Bone marrow (tissue), 2 donors: ENCODE measurements around the gene WNK1.
A peak's percentile ranks its signal among the peaks of the same experiment; 100 is the strongest.
"Not testable (repeated sequence)": the region's sequence is repeated elsewhere in the genome, so short reads cannot be mapped to it uniquely, and the experiment has no call there.

Experiments used
- DNase-seq, 2 donors: peaks; one replicate each; lab custom pipeline; 2025; lab: John Stamatoyannopoulos, UW

The WNK1 gene

DNA sequence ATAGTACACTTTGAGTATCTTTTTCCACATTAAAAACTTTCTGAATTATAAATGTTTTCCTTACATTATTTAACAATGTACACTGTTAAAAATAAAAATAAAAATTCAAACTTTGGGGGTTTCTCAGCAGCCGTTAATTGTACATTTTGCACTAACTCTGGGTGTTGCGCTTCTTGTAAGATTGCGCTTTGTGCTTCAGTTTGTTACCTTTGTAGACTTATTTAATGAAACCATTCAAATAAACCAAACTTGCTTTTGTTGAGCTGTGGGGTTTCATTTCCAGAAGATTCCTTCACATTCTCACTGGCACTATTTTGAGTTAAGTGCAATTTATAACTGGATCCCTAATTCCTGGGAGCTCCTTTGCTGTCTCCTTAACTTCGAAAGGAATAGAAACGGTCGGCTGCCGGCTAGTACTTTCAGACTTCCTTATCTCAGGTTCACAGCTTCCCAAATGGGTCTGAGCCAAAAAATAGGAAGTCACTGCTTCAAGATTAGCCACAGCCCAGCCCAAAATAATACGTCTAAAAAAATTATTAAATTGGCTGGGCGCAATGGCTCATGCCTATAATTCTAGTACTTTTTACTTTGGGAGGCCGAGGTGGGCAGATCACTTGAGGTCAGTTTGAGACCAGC, 158.9 kb downstream of the WNK1 start:
- no peak for DNase-seq

GRCh38 chr12:912466-913235, 160.3 kb downstream of the WNK1 start:
- no peak for DNase-seq

DNA sequence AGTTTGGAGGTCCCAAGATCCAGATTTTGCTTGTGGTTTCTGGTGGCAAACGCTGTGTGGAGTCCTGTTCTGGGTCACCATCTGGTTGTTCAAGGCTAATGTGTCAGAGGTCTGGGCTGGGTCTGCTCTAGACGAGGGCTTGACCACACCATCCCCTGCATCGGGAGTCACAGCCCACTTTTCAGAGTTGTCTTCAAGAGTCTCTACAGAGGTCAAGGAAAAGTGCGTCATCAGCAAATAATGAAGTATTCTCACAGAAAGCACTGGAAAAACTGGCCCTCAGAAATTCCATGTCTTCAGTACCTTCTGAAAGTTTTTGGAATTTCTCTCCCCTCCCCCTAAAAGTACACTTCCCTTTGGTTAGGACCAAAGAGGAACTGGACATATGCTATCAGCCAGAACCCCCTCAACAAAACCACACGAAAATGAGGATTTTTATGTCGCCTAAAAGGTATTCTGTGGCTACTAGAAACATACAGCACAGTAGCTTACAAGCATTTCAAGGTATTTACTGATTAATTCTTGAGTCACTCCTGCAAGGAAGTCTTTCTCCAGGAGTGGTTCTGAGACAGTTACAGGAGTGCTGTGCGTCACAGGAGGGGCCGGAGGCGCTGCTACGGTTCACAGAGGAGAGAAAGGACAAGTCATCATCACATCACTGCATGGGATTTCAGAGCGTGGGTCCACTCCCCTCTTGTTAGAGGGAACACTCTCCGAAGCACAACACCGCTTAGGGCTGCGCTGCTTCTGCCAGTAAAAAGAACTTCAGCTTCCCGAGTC, 161.7 kb downstream of the WNK1 start:
- no peak for DNase-seq

DNA sequence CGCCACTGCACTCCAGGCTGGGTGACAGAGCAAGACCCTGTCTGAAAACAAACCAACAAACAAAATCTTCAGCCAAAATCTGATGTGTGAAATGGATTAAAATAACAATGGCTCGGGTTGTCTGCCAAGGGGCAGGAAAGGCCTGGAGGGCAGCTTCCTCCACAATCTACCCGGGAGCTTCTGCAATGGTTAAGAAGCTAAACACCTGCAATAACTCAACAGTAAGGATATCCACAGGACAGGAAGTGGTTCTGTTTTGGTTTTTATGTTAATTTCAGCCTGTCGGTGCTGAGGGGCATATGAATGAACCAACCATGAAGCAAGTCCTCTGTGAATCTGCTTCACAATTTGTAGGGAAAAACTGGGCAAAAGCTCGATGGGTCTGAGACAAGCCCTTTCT, 162.7 kb downstream of the WNK1 start:
- no peak for DNase-seq

- DNase-seq = no peak
Measured at GRCh38 chr12:916240-916639, 163.9 kb downstream of the WNK1 start.

DNA sequence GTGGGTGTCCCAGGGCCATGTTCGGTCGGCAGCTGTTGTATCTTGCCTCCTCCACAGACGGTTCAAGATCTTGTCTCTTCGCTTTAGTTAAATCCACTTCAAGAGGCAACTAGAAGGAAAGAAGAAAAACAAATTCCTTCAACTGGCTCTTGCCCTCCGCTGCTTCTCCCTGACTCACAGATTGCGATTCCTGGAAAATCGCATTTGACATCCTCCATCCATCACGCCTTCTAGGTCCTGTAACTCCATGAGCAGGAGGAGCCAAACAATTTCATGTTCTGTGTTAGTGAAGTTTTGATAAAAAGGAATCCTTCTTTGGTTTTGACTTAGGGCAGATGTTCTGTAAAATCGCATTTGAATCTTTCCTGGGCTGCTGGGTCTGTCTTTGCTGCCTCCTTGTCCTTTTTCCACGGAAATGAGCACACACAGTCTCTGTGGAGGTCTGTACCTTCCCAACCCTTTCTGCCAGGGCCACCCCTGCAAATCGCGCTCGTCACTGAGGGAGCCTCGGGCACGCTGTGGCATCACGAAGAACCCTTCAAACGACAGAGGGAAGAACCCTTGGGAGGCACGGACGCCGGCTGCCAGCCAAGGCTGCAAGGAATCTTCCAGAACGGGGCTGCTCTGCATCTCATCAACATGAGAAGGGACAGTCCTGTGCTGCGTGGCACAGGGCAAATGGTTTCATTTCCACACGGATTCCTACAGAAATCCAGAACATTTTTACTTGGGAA, 164.5 kb downstream of the WNK1 start:
- DNase-seq = no peak

- no peak for DNase-seq
Measured at GRCh38 chr12:920676-921075, 168.3 kb downstream of the WNK1 start.

DNA sequence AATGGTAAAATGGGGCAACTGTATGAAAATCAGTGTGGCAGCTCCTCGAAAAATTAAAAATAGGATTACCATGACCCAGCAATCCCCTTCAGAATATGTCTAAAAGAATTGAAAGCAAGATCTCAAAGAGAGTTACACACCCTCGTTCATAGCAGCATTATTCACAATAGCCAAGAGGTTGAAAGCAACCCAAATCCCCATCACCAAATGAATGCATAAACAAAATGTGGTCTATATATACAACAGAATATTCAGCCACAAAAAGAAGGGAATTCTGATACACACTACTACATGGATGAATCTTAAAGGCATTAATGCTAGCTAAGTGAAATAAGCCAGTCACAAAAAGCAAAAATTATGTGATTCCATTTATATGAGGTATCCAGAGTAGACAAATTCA, 169.9 kb downstream of the WNK1 start:
- DNase-seq = no peak

DNA sequence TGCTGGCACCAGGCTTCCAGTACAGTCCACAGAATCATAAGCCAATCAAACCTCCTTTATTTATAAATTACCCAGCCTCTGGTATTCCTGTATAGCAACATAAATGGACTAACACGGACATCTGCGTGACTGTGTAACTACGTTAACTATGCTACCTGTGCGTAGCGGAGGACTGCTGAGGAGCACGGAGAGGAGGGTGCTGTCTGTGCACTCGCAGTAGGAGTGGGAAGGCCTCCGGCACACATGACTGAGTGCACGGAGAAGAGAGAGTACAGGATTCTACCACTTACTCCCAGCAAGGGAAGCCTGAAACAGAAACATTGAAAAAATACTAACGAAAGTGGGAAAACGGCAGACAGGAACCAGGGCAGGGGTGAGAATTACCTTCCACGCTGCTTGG, 174.3 kb downstream of the WNK1 start:
- DNase-seq = no peak

DNA sequence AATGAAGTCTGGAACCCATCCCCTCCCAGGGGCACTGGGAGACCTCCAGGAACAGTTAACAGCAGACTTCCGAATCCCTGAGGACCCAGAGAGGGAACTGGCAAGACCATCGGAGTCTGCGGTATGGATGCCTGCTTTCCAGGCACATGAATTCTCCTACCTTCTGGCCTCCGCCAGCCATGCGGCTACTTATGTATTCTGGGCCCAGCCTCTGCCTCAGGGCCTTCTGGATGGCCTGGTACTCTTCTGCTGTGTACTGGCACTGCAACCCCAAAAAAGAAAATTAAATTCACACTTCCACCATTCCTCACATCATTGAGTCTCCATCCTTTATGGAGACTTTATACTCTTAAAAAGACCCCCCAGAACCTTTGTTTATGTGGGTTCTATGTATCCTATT, 178.7 kb downstream of the WNK1 start:
- no peak for DNase-seq

DNA sequence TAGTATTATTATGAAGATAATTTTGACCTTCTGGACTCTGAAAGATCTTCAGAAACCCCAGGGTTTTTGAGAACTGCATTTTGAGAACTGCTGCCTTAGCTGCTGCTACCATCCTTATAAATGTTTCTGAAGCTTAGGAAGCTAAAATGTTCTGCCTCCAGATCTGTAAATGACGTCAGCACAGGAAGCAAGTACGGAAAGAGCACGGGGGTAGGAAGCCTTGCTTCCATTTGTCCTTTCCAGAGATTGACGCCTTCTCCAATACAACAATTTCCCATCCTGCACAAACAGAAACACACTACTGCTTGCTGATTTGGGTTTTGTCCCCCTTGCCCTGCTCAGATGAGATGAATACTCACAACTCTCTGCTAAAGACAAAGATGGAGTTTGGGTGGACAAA, 179.2 kb downstream of the WNK1 start:
- no peak for DNase-seq

DNA sequence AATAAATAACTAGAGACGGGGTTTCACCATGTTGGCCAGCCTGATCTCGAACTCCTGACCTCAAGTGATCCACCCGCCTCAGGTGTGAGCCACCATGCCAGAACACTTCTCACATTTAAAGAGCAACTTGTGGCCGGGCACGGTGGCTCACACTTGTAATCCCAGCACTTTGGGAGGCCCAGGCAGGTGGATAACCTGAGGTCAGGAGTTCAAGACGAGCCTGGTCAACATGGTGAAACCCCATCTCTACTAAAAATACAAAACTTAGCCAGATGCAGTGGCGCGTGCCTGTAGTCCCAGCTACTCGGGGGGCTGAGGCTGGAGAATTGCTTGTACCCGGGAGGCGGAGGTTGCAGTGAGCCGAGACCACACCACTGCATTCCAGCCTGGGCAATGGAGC, 183.5 kb downstream of the WNK1 start:
- DNase-seq = not testable (repeated sequence)

DNA sequence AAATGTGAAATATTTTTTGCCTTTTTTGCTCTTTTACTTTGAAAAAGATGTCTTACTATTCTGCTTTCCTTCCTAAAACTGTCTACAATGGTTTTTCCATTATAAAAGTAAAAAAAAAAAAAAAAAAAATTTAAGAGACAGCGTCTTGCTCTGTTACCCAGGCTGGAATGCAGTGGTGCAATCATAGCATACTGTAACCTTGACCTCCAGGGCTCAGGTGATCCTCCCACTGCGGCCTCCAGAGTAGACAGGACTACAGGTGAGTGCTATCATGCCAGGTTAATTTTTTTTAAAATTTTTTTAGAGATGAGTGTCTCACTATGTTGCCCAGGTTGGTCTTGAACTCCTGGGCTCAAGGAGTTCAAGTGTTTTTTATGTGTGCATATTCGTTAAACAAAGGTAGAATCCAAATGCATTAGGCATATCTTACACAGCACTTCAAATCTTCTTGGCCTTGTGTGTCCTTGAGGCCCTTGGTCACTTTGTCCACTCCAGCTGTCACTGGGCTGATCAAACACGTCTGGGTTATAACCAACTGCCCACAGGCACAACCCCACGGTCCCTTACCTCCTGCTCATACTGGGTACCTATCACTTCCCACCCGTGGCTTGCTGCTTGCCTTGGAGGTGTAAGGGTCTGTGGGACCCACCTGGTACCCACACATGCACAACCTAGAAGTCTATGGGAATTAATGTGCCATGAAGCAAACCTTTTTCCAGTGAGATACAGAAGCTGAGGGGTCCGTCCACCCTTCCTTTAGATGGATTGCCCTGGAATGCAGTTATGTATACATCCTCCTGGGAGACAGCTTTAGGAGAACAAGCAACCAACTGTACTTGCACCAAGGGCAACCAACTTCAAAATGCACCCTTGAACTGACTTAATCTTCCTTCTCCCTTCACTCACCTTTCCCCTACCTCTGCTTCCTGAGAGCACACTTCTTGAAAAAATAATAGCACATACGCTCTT, 184.3 kb downstream of the WNK1 start:
- DNase-seq = no peak

DNA sequence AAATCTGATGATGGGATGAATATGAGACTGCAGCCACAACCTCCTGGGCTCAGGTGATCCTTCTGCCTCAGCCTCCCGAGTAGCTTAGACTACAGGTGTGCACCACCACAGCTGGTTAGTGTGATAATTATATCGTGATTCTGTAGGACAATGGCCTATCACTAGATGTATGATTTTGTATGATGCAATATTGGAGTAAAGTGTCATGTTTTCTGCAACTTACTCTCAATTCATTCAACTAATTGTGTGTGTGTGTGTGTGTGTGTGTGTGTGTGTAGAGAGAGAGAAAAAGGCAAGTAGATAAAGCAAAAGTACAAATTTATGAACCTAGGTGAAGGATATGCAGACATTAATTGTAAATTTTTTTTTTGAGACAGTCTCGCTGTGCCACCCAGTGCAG, 186.4 kb downstream of the WNK1 start:
- DNase-seq = no peak

DNA sequence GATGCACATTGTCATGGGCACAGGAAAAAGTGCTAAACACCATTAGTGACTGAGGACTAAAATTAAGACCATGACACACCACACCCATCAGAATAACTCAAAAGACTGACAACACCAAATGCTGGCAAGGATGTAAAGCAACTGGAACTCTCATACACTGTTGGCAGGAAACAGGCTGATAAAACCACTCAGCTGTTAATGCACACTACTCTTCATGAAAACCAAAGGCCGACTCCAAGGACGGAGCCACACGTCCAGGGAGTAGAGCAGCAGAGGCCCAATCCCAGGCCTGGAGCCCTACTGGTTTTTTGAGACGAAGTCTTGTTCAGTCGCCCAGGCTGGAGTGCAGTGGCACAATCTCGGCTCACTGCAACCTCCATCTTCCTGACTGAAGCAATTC, 190.7 kb downstream of the WNK1 start:
- DNase-seq = no peak

DNA sequence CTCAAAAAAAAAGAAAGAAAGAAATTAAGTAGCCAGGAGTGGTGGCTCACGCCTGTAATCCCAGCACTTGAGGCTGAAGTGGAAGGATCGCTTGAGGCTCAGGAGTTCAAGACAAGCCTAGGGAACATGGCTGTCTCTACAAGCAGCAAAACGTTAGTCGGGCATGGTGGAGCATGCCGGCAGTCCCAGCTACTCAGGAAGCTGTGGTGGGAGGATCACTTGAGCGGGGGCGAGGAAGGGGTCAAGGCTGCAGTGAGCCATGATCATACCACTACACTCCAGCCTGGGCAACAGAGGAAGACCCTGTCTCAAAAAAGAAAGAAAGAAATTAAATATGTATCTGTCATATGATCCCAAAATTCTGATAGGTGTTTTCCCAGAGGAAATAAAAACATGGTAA, 191.8 kb downstream of the WNK1 start:
- no peak for DNase-seq

- DNase-seq = no peak
Measured at GRCh38 chr12:946212-946611, 193.8 kb downstream of the WNK1 start.

- DNase-seq = no peak
Measured at GRCh38 chr12:946631-947030, 194.3 kb downstream of the WNK1 start.

GRCh38 chr12:948238-948637, 195.9 kb downstream of the WNK1 start:
- no peak for DNase-seq

GRCh38 chr12:949453-950191, 197.2 kb downstream of the WNK1 start, which contains the start of gene RAD52:
RAD52 (minus strand) TSS chr12:949694; CDS start chr12:933058, 16,636 bp downstream.
- peak; percentile 95 to 99 for DNase-seq
